Measurements from ENCODE around the gene RUNDC1.
"Not testable (repeated sequence)": the region's sequence is repeated elsewhere in the genome, so short reads cannot be mapped to it uniquely, and the experiment has no call there.

The RUNDC1 gene

DNA sequence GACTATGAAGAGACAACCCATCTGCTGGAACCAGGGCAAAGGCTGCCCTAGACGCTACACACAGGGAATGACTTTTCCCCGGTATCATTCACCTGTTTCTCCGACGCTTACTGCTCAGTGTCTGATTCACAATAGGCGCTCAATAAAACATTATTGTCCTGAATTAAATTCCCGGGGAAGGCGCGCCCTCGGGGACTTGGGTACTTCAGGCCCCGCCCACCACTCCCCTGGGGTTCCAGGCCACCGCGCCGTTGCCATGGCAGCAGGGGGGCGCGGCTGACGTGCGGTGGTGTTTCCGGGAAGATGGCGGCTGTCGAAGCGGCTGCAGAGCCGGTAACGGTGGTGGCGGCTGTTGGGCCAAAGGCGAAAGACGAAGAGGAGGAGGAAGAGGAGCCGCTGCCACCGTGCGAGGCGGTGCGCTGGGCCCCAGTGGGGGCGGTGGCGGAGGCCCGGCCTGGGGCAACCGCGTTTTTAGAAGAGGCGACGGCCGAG lies at the start of gene RUNDC1:
RUNDC1 (plus strand) TSS at position 292 of the 492 bp plus-strand sequence; CDS start at position 304, 12 bp downstream.
- DNase-seq (ENCODE audit: low spot score) = peak; percentile 92

DNA sequence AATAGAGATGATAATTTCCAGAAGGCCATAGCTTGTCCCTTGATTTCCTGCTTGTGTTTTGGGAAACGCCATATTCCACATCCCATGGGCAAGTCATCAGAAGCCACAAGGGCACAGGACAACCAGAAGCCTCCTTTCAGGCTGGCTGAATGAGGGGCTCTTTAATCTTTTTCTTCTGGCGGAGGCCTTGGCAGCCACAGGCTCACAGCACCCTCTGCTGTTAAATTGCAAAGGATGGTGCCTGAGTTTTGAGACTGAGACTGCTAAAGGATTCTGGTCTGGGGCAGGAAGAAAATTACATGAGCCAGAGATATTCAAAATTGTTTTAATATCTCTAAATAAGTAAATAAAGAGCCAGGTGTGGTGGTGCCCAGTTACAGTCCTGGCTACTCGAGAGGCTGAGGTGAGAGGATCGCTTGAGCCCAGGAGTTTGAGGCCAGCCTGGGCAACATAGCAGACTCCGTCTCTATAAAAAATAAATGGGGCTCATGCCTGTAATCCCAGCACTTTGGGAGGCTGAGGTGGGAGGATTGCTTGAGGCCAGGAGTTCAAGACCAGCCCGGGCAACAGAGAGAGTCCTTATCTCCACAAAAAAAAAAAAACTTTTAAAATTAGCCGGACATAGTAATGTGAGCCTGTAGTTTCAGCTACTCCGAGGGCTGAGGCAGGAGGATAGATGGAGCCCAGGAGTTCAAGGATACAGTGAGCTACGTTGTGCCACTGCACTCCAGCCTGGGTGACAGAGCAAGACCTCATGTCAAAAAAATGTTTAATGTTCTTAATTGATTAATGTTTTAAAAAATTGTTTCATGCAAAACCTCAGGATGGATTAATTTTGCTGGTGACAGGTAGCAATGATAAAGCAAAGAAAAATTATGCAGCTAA lies 42.4 kb upstream of the RUNDC1 start:
- peak; percentile 81 for DNase-seq (ENCODE audit: low spot score)

DNA sequence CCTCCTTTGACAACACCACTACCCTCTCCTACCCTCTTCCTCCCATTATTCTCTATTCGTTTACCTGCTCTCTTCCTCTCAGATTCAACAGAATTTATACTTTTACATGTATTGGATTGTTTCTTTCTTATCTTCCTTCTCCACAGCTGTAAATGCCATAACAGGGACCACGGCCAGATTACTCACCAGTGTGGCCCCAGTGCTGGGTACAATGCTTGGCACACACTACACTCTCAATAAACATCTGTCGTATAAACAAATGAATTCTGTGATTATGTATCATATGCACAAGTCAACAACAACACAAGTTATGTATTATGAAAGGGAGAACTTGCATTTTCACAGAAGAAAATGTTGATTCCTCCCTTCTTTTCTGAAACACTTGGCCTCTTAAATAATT lies 36.2 kb upstream of the RUNDC1 start:
- no peak for DNase-seq (ENCODE audit: low spot score)

DNA sequence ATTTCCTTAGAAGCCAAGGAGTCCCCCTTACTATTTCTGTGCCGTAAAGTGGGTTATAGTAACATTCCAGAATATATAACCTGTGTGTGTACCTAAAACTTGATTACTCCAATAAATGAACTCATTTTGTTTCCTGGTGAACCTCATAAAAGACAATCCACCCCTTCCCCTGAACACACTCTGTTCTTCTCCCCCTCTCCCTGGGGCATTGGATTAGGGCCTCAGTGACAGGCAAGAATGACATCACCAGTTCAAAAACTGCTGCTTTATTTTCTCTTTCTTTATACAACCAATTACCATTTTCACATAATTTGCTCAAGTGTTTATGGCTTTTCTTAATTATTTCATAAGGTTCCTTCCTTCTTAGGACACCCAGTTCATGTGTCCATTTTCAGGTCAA lies 33.6 kb upstream of the RUNDC1 start:
- no peak for DNase-seq (ENCODE audit: low spot score)

DNA sequence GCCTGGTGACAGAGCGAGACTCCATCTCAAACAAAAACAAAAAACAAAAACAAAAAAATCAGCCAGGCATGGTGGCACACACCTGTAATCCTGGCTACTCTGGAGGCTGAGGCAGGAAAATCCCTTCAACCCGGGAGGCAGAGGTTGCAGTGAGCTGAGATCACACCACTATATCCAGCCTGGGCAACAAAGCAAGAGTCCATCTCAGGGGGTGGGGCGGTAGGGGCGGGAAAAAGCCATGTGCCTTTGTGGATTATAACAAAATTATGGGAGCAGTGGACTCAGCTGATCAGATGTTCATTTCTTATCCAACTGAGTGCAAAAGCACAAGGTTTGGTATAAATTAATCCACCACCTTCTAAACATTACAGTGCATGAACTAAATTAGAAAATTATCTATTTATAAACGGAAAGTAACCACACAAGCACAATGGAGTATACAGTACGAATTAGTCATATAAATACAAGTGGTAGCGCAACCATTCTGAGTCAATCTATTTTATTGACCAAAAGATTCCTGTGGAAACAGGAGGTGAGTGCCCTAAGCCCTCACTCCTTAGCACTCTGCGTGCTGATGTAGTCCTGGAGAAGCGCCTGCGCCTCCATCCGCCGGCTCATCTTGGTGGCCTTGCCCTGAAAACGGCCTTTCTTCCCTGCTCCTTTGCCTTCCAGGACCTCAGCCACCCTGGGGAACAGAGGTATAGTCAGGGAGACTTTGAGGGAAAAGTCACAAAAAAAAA lies 30.2 kb upstream of the RUNDC1 start:
- DNase-seq (ENCODE audit: low spot score) = no peak

DNA sequence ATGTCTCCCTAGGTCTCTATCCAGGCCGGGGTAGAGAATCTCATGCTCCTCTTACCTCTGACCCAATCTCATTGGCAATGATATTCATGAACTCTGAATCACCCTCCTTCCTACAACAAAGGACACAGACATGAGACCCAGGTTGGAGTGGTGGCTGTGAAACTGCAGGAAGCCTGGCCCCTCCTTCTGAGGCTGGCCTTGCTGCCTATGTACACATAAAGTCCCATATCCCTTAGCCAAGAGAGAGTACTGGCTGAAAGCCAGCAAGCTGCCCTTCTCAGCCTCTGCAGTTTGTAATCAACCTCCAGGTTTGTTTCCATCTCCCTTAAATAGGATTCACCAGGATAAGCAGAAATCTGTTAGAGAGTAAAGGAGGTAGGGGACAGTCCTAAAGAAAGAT lies 26.7 kb upstream of the RUNDC1 start:
- DNase-seq (ENCODE audit: low spot score) = no peak

DNA sequence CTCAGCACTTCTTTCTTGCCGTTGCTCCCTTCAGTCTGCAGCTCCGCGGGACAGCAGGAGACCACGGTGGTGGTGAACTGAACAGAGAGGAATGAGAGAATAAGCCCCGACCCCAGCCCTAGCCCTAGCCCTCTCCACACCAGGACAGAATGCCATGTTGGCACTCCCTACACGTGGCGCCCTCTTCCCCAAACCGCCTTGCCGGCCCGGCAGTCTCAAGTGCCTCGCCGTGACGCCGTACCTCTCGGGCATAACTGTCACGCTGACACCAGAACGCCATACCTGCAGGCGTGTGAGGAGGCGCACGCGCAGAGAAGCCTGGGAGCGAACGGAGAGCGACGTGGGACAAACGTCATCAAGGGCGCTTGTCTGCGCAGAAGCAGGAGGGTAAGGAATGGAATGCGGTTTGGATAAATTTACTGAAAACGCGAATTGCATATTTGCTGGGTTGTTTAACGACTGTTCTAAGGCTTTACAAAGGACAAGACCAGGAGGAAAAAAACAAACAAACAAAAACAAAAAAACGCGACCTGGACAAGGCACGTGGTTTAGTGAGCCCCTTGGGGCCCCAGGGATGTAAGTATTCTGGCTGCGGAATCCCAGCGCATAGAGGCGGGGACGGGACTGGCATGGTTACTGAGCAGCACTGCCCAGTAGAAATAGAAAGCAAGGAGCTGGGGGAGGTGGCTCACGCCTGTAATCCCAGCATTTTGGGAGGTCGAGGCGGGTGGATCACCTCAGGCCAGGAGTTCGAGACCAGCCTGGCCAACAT lies 16.0 kb upstream of the RUNDC1 start, which contains the start of gene AARSD1:
AARSD1 (minus strand) TSS at position 294 of the 772 bp plus-strand sequence; CDS start at position 280, 14 bp downstream.
- DNase-seq (ENCODE audit: low spot score) = peak; percentile 96

DNA sequence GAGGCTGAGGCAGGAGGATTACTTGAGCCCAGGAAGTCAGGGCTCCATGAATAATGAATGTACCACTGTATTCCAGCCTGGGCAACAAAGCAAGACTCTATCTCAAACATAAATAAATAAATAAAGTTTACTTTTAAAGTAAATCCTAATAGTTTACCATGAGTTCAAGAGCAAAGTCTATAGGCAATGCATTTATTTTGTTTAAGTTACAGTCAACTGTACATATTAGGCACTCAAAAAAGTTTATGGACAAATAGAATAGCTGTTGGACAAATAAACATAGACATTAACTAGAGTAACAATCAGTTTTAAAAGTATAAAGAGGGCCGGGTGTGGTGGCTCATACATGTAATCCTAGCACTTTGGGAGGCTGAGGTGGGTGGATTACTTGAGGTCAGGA lies 12.4 kb upstream of the RUNDC1 start:
- DNase-seq (ENCODE audit: low spot score) = no peak

DNA sequence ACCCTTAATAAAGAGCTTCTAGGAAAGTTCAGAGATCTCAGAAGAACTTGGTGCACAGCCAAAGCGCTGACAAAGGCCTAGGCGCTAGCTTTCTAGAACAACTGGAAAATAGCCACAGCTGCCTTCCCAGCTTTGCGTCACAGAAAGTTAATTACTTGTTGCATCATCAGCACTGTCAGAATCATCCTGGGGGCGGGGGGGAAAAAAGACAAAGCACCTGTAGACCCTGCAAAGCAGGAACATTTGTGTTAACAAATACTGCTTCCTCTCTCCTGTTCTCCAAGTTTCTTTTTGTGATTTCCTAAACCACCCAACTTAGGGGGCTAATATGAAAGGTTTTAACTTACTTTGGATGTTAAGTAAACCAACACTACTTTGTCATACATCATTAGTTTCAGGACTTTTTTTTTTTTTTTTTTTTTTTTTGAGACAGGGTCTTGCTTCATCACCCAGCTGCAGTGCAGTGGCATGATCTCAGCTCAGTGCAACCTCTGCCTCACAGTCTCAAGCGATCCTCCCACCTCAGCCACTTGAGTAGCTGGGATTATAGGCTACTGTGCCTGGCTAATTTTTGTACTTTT lies 11.3 kb upstream of the RUNDC1 start:
- peak; percentile 66 for DNase-seq (ENCODE audit: low spot score)

DNA sequence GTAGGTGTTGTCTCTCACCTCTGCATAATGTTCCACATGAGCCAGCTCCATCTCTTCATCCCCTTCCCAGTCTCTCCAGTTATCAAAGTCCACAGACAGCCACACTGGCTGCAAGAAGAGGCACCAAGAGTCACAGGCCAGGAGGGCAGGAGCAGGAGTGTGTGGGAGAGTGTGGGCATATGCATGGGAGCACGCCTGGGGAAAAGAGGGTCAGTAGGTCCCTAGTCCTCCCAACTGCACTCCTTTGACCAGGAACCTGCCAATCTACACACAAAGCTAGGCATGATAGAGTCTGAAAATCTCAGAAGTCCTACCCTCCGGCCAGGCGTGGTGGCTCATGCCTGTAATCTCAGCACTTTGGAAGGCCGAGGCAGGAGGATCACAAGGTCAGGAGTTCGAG lies 8.8 kb upstream of the RUNDC1 start:
- no peak for DNase-seq (ENCODE audit: low spot score)

DNA sequence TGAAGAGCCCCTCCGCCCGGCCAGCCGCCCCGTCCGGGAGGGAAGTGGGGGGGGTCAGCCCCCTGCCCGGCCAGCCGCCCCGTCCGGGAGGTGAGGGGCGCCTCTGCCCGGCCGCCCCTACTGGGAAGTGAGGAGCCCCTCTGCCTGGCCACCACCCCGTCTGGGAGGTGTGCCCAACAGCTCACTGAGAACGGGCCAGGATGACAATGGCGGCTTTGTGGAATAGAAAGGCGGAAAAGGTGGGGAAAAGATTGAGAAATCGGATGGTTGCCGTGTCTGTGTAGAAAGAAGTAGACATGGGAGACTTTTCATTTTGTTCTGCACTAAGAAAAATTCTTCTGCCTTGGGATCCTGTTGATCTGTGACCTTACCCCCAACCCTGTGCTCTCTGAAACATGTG lies 7.0 kb upstream of the RUNDC1 start:
- not testable (repeated sequence) for DNase-seq (ENCODE audit: low spot score)

DNA sequence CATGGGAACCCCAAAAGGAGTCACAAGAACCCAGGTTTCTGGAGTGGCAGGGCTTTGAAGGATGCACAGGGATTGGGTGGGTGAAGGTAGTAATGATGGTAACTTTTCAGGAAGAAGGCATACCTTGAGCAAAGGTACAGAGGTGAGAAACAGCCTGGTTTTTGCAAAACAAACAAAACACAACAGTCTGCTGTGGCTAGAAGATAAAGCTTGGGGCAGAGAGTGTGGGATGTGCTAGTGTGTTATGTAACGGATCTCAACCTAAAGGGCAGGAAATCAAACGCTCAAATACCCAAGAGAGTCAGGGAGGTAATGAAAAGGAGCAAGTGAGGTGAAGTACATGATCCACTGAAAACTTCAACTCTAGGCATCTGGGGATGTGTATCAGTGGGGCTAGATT lies 5.1 kb upstream of the RUNDC1 start:
- no peak for DNase-seq (ENCODE audit: low spot score)

DNA sequence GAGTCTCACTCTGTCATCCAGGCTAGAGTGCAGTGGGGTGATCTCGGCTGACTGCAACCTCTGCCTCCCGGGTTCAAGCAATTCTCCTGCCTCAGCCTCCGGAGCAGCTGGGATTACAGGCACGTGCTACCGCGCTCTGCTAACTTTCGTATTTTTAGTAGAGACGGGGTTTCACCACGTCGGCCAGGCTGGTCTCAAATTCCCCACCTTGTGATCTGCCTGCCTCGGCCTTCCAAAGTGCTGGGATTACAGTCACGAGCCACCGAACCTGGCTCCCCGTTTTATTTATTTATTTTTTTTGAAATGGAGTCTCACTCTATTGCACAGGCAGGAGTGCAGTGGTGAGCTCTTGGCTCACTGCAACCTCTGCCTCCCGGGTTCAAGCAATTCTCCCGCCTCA lies 4.7 kb upstream of the RUNDC1 start:
- not testable (repeated sequence) for DNase-seq (ENCODE audit: low spot score)

DNA sequence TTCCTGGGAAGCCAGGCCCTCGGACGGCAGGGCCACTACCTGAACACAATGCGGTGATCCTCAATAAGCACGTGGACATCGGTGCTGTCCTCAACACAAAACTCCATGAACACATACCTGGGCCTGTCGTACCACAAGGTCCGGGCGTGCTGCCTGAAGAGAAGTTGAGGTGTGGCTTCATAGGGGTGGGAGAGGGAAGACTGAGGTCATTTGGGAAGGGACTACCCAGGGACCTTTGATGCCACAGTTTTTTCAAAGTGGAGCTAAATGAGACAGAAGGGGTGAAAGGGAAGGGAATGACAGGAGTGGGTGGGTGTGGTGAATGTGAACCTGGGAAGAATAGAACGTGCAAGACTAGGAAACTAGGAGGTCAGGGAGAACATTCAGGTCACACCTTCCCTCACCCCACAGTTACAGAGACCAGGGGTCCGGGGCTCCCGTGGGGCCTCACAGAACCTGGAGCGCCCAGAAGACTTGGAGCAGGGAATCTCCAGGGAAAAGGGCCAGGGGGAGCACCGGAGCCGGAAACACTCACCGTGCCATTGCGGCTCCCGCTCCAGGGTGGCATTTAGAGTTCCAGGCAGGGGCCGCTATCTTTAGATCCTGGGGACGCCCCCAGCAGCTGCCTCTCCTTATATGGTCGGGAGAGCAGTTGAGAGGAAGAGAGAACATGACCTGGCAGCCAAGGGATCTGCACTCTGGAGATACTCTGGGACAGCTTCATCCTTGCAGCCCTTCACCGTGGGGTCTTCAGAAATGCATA lies 673 bp upstream of the RUNDC1 start, which contains the start of gene PTGES3L:
PTGES3L (minus strand) TSS at position 570 of the 763 bp plus-strand sequence; CDS start at position 543, 27 bp downstream.
- no peak for DNase-seq (ENCODE audit: low spot score)

DNA sequence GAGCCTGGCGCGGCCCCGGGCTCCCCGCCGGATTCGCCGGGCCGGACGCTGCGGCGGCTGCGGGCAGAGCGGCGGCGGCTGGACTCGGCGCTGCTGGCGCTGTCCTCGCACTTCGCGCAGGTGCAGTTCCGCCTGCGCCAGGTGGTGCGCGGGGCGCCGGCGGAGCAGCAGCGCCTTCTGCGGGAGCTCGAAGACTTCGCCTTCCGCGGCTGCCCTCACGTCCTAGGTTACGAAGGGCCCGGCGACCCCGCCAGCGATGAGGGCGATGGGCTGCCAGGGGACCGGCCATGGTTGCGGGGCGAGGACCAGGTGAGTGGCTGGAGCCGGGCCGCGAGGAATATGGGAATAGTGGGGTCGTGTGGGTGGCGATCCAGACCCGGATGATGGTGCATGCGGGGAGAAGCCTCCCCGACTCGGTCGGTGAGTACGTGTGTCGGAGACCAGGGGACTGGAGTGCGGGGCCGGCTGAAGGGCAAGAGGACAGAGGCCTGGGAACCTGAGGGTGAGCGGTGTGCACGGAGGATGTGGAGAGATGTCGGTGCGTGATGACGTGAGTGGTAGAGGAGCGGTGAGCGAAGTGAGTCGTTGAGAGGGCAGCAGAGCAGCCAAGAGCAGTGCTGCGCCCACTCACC lies 517 bp downstream of the RUNDC1 start:
- peak; percentile 74 for DNase-seq (ENCODE audit: low spot score)

DNA sequence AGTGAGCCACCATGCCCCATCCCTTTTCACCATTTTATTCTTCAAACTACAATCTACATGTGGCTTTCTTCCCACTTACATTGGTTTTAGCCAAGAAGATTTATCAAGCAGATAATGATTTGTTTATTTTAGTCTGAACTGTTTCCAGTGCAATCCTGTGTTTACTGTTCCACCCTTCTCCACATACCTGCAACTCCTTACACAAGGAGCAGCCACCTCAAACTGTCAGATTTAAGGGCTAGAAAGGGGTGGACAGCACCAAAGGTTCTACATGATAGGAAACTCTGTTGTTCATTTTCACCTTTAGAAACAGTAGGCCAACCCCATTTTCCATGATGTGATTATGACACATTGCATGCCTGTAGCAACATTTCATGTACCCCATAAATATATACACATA lies 1.9 kb downstream of the RUNDC1 start:
- DNase-seq (ENCODE audit: low spot score) = no peak

DNA sequence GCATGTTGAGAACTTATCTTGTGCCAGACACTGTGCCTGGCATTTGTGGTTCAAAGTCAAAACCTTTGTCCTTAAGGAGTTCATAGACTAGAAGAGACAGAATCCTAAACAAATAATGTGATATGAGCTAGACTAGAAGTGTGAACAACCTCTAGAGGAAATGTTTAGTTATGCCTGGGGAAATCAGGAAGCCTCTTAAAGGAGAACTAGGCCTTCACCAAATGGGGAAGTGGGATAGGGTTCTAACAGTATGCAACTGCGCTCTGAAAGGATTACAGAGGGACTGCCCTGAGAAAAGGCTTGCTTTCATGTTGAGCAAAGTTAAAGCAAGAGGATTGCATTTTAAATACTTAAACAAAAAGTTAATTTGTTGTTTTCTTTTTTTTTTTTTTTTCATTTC lies 4.9 kb downstream of the RUNDC1 start:
- DNase-seq (ENCODE audit: low spot score) = peak; percentile 79

DNA sequence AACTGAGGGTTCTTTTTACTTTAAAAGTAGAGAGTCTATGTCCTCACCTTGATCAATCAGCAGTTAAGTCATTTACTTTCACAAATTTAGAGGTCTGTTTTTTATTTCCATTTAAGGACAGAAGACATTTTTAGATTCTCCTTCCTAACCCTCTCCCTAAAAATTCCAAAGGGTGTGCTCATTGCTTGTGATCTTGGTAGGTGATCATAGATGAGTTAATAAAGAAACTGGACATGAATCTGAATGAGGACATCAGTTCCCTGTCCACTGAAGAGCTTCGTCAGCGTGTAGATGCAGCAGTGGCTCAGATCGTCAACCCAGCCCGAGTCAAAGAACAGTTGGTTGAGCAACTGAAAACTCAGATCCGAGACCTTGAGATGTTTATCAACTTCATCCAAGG lies 8.8 kb downstream of the RUNDC1 start:
- no peak for DNase-seq (ENCODE audit: low spot score)

DNA sequence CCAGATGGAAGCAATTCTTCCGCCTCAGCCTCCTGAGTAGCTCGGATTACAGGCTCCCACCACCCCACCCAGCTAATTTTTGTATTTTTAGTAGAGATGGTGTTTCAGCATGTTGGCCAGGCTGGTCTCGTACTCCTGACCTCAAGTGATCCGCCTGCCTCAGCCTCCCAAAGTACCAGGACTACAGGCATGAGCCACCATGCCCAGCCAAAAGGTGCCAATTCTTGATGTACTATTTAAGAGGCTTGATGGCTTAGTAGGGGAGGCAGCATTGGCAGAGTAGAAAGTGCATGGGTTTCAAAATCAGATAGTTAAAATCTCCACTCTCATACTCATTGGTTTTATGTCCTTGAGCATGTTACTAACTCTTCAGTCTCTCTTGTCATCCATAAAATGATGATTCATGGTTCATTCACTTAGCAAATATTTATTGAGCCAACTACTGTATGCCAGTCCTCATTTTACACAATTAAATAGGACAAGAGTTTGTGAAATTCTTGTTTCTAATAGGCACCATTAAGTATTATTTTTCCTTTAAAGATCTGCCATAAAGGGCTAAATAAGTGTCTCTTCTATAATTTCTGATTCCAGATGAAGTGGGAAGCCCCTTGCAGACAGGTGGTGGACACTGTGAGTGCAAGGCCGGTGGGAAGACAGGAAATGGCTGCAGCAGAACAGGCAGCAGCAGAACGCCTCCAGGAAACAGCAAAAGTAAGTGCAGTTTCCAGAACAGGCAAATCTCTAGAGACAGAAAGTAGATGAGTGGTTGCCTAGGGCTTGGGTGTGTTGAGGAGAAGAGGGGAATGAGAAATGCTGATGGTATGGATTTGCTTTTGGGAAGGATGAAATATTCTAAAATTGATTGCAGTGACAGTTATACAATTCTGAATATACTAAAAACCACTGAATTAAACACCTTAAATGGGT lies 9.6 kb downstream of the RUNDC1 start:
- no peak for DNase-seq (ENCODE audit: low spot score)
